ENCODE results near the gene TMEM178A. TPM values are rescaled to one million over a fixed set of nuclear protein-coding genes. Genes with fewer than 3 reads are reported as not detected.

The TMEM178A gene
- total RNA-seq, 4 donors from 2014 or later = 0.29 to 0.38 TPM; not detected in 2

- Histone ChIP-seq H3K4me3 (no peak overlapping the region), H3K4me1 (no peaks in the 10 kb centered on the region), H3K27me3 (no peaks in the 10 kb centered on the region), H3K36me3 (no peaks in the 10 kb centered on the region), H3K27ac (no peak overlapping the region), H3K9me3 (no peaks in the 10 kb centered on the region)
- WGBS, 2 donors = 58 to 65% methylated on average over 3 of the region's 3 CpGs
- intact Hi-C loops (cut with DNase I) = no loop called here
- DNase-seq = no peak
- no peak for TF ChIP-seq CTCF (IDR thresholded peaks at IDR 0.05)
- no peak for TF ChIP-seq POLR2A (IDR thresholded peaks at IDR 0.05)
Measured at GRCh38 chr2:39631256-39631655, 34.5 kb upstream of the TMEM178A start.

GRCh38 chr2:39631718-39632117 is 34.0 kb upstream of the TMEM178A start:
- DNase-seq = no peak
- no peak overlapping the region for H3K4me3 ChIP-seq
- no peaks in the 10 kb centered on the region for H3K27me3 ChIP-seq
- H3K27ac ChIP-seq = no peak overlapping the region
- H3K36me3 ChIP-seq = no peaks in the 10 kb centered on the region
- no peaks in the 10 kb centered on the region for H3K9me3 ChIP-seq
- H3K4me1 ChIP-seq = no peaks in the 10 kb centered on the region
- intact Hi-C loops (cut with DNase I) = no loop called here
- 69 to 83% methylated on average over 2 to 3 of the region's 3 CpGs for WGBS, 2 donors
- no peak for TF ChIP-seq POLR2A (IDR thresholded peaks at IDR 0.05)

- DNase-seq = no peak
- TF ChIP-seq CTCF (IDR thresholded peaks at IDR 0.05) (no peak), POLR2A (IDR thresholded peaks at IDR 0.05) (no peak)
- Histone ChIP-seq H3K36me3 (no peaks in the 10 kb centered on the region), H3K4me1 (no peaks in the 10 kb centered on the region), H3K27ac (no peak overlapping the region), H3K27me3 (no peaks in the 10 kb centered on the region), H3K4me3 (no peak overlapping the region), H3K9me3 (no peaks in the 10 kb centered on the region)
- 69 to 78% methylated on average over 4 of the region's 4 CpGs for WGBS, 2 donors
- intact Hi-C loops (cut with DNase I) = no loop called here
Measured at GRCh38 chr2:39632876-39633275, 32.8 kb upstream of the TMEM178A start.

GRCh38 chr2:39636306-39636705 is 29.4 kb upstream of the TMEM178A start:
- DNase-seq = no peak
- no peaks in the 10 kb centered on the region for H3K36me3 ChIP-seq
- H3K4me1 ChIP-seq = no peaks in the 10 kb centered on the region
- no peaks in the 10 kb centered on the region for H3K9me3 ChIP-seq
- 76 to 82% methylated on average over 3 of the region's 3 CpGs for WGBS, 2 donors
- H3K4me3 ChIP-seq = no peak overlapping the region
- no peaks in the 10 kb centered on the region for H3K27me3 ChIP-seq
- intact Hi-C loops (cut with DNase I) = no loop called here
- no peak overlapping the region for H3K27ac ChIP-seq
- no peak for TF ChIP-seq CTCF (IDR thresholded peaks at IDR 0.05)
- TF ChIP-seq POLR2A (IDR thresholded peaks at IDR 0.05) = no peak

- H3K27me3 ChIP-seq = no peaks in the 10 kb centered on the region
- H3K4me1 ChIP-seq = peaks cover 0 to 5% (median 4%) of the 10 kb centered on the region in 3 donors
- TF ChIP-seq POLR2A (IDR thresholded peaks at IDR 0.05) = no peak
- no peak overlapping the region for H3K4me3 ChIP-seq
- WGBS, 2 donors = 63 to 67% methylated on average over 3 of the region's 3 CpGs
- no peak for DNase-seq
- no peaks in the 10 kb centered on the region for H3K36me3 ChIP-seq
- no peak overlapping the region for H3K27ac ChIP-seq
- intact Hi-C loops (cut with DNase I) = no loop called here
- H3K9me3 ChIP-seq = no peaks in the 10 kb centered on the region
Measured at GRCh38 chr2:39638581-39638980, 27.1 kb upstream of the TMEM178A start.

- H3K4me3 ChIP-seq = no peak overlapping the region
- intact Hi-C loops (cut with DNase I) = no loop called here
- 100% methylated on average over 2 of the region's 2 CpGs; no CpG with 5 or more reads in 1 of the 2 donors for WGBS, 2 donors
- H3K36me3 ChIP-seq = no peaks in the 10 kb centered on the region
- no peak overlapping the region for H3K27ac ChIP-seq
- TF ChIP-seq CTCF (IDR thresholded peaks at IDR 0.05) (no peak), POLR2A (IDR thresholded peaks at IDR 0.05) (no peak)
- no peak for DNase-seq
- H3K4me1 ChIP-seq = peaks cover 0 to 5% (median 4%) of the 10 kb centered on the region in 3 donors
- H3K9me3 ChIP-seq = no peaks in the 10 kb centered on the region
- H3K27me3 ChIP-seq = no peaks in the 10 kb centered on the region
Measured at GRCh38 chr2:39640107-39640506, 25.6 kb upstream of the TMEM178A start.
